GM18858 (cell line): Measurements from ENCODE around the gene M1AP.

Experiments used
- ATAC-seq: cut with Tn5 transposase; IDR thresholded peaks from one replicate; pipeline ENCODE4 v1.9.1; 2021; ENCODE audit not compliant: unreplicated experiment

The M1AP gene

DNA sequence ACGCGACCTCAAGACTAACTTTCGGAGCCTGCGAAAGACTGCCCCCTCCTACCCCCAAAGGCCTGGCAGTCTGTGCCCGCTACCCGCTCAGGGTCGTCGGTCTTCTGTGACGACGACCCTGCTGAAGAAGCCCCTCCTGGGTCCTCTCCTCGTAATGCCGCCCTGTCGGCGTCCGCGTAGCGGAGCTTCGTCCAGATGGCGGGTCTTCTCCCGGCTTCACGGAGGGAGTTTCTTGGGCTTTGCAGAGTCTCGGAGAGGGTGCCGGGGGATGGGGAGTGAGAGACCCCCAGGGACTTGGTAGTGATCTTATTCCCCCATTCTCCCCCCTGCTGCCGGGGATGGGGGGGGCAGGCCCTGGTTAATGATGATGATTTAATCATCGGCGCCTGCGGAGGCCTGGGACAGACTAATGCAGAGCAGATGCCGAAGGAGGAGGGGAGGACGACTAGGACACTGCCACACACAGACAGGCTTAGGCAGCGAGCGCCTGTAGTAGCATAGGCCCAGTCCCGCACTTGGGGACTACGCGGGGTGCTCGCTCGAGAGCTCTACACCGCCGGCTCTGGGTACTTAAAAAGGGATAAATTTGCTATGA, 140.1 kb downstream of the M1AP start:
- no peak for ATAC-seq
